Gastrocnemius medialis (tissue), 4 donors: ENCODE data around the gene JCAD.
A peak's percentile ranks its signal among the peaks of the same experiment; 100 is the strongest.

Source experiments
- POLR2A ChIP-seq, 2 donors: fragments of 450-650 bp; IDR thresholded peaks; one replicate each; pipeline ENCODE4 v1.6.1; 2017; ENCODE audit warnings: antibody characterized with exemption in 2 of 2, mild to moderate bottlenecking in 2 of 2, moderate library complexity in 2 of 2
- TF ChIP-seq, protein P1 (sequence below), 5 experiments: fragments of 450-650 bp in 3 of 5; fragments of 200-600 bp in 2 of 5; sonication (generic) in 2 of 5; IDR thresholded peaks in 4 of 5; conservative IDR thresholded peaks in 1 of 5; 1 replicate in 4 of 5; 2 replicates in 1 of 5; pipeline ENCODE4 v1.5.1; 2016 to 2019; ENCODE audit warnings: antibody characterized with exemption in 5 of 5, mild to moderate bottlenecking in 3 of 5, moderate library complexity in 3 of 5

GRCh38 chr10:30022590-30022989 lies 36.8 kb downstream of the JCAD start:
- TF ChIP-seq POLR2A (IDR thresholded peaks at IDR 0.05), result no peak
- TF ChIP-seq, protein P1, sequence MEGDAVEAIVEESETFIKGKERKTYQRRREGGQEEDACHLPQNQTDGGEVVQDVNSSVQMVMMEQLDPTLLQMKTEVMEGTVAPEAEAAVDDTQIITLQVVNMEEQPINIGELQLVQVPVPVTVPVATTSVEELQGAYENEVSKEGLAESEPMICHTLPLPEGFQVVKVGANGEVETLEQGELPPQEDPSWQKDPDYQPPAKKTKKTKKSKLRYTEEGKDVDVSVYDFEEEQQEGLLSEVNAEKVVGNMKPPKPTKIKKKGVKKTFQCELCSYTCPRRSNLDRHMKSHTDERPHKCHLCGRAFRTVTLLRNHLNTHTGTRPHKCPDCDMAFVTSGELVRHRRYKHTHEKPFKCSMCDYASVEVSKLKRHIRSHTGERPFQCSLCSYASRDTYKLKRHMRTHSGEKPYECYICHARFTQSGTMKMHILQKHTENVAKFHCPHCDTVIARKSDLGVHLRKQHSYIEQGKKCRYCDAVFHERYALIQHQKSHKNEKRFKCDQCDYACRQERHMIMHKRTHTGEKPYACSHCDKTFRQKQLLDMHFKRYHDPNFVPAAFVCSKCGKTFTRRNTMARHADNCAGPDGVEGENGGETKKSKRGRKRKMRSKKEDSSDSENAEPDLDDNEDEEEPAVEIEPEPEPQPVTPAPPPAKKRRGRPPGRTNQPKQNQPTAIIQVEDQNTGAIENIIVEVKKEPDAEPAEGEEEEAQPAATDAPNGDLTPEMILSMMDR (IDR thresholded peaks at IDR 0.05 in 4 of 5, conservative IDR thresholded peaks at IDR 0.05 in 1 of 5), result peak in 1 of 5 experiments; percentile 36
